ENCODE measurements around the gene IL17REL.

GRCh38 chr22:50002791-50003190 is 9.8 kb downstream of the IL17REL start:
- TF ChIP-seq POLR2A (IDR thresholded peaks at IDR 0.05), result no peak
- no peak for TF ChIP-seq CTCF (IDR thresholded peaks at IDR 0.05)
